GM23338 (cell line): ENCODE data around the gene CR2. TPM values are rescaled to one million over a fixed set of nuclear protein-coding genes. Genes with fewer than 3 reads are reported as not detected.
"Not testable (repeated sequence)": the region's sequence is repeated elsewhere in the genome, so short reads cannot be mapped to it uniquely, and the experiment has no call there.

Source experiments
- ATAC-seq: fragments of 200-7000 bp; cut with Tn5 transposase; 3 replicates; pipeline ENCODE4 v1.9.1; 2020
- DNase-seq: peaks from one replicate; pipeline ENCODE4 v3.0.0-alpha.2; 2015; ENCODE audit warnings: low spot score
- H2AFZ ChIP-seq: fragments of 200-600 bp; sonication (generic); 2 replicates; pipeline ENCODE4 v1.8.0; 2016; ENCODE audit warnings: antibody characterized with exemption, mild to moderate bottlenecking, moderate library complexity
- H3F3A ChIP-seq: fragments of 200-600 bp; sonication (generic); replicated peaks from 2 replicates; pipeline ENCODE4 v1.8.0; 2017; ENCODE audit warnings: antibody characterized with exemption, mixed run types, low read depth
- H3K27ac ChIP-seq: fragments of 200-600 bp; sonication (generic); 2 replicates; pipeline ENCODE4 v1.6.1; 2016; ENCODE audit warnings: low read depth
- H3K27me3 ChIP-seq: fragments of 200-600 bp; sonication (generic); 2 replicates; pipeline ENCODE4 v1.8.0; 2016; ENCODE audit warnings: mild to moderate bottlenecking, mixed run types, moderate library complexity; ENCODE audit not compliant: insufficient read depth
- H3K36me3 ChIP-seq: fragments of 200-600 bp; sonication (generic); 2 replicates; pipeline ENCODE4 v1.8.0; 2016; ENCODE audit warnings: mild to moderate bottlenecking; ENCODE audit not compliant: insufficient read depth
- H3K4me1 ChIP-seq: fragments of 200-600 bp; sonication (generic); 2 replicates; pipeline ENCODE4 v1.8.0; 2016; ENCODE audit warnings: mild to moderate bottlenecking, moderate library complexity; ENCODE audit not compliant: insufficient read depth
- H3K4me2 ChIP-seq: fragments of 200-600 bp; sonication (generic); 2 replicates; pipeline ENCODE4 v1.7.1; 2017; ENCODE audit warnings: mixed run types
- H3K4me3 ChIP-seq: fragments of 200-600 bp; sonication (generic); 2 replicates; pipeline ENCODE4 v1.6.1; 2016; ENCODE audit warnings: mixed run types
- H3K79me2 ChIP-seq: fragments of 200-600 bp; sonication (generic); replicated peaks from 2 replicates; pipeline ENCODE4 v1.8.0; 2017; ENCODE audit warnings: mild to moderate bottlenecking; ENCODE audit not compliant: insufficient read depth
- H3K9me2 ChIP-seq: fragments of 200-600 bp; sonication (generic); 2 replicates; pipeline ENCODE4 v1.8.0; 2017; ENCODE audit not compliant: insufficient read depth
- H4K20me1 ChIP-seq: fragments of 200-600 bp; sonication (generic); replicated peaks from 2 replicates; pipeline ENCODE4 v1.8.0; 2017; ENCODE audit warnings: mild to moderate bottlenecking; ENCODE audit not compliant: insufficient read depth
- H3K27ac Mint-ChIP-seq: 2 replicates; pipeline ENCODE4 v1.8.0; 2020; ENCODE audit warnings: inconsistent platforms, mild to moderate bottlenecking, moderate library complexity, mixed read lengths
- H3K27me3 Mint-ChIP-seq: 3 replicates; pipeline ENCODE4 v1.8.0; 2022; ENCODE audit warnings: low read depth, mild to moderate bottlenecking, moderate library complexity, mixed read lengths, inconsistent platforms; ENCODE audit not compliant: insufficient read depth, poor library complexity
- H3K36me3 Mint-ChIP-seq: 3 replicates; pipeline ENCODE4 v1.8.0; 2021; ENCODE audit warnings: low read depth, mild to moderate bottlenecking, inconsistent platforms, moderate library complexity, mixed read lengths
- H3K4me1 Mint-ChIP-seq: 3 replicates; pipeline ENCODE4 v1.8.0; 2020; ENCODE audit warnings: mild to moderate bottlenecking, inconsistent platforms, mixed read lengths
- H3K4me3 Mint-ChIP-seq: 3 replicates; pipeline ENCODE4 v1.8.0; 2021; ENCODE audit warnings: moderate library complexity, mild to moderate bottlenecking, inconsistent platforms, mixed read lengths
- H3K9me3 Mint-ChIP-seq: 3 replicates; pipeline ENCODE4 v1.8.0; 2020; ENCODE audit warnings: moderate library complexity, mild to moderate bottlenecking, inconsistent platforms, mixed read lengths
- CREB1 ChIP-seq: fragments of 250-450 bp; sonication (Bioruptor Pico); IDR thresholded peaks from 2 replicates; pipeline ENCODE4 v1.5.0; 2020; ENCODE audit warnings: low read depth, mild to moderate bottlenecking, moderate library complexity
- EZH2 ChIP-seq: fragments of 200-600 bp; sonication (generic); IDR thresholded peaks from one replicate; pipeline ENCODE4 v1.8.0; 2017; ENCODE audit warnings: antibody characterized with exemption, mild to moderate bottlenecking, low read depth; ENCODE audit not compliant: unreplicated experiment
- JUNB ChIP-seq: IDR thresholded peaks from one replicate; pipeline ENCODE4 v1.6.1; 2016; ENCODE audit warnings: antibody characterized with exemption; ENCODE audit not compliant: unreplicated experiment
- ZNF114 ChIP-seq: fragments of 250-450 bp; sonication (Bioruptor Pico); IDR thresholded peaks from 2 replicates; pipeline ENCODE4 v1.5.0; 2020; ENCODE audit warnings: mild to moderate bottlenecking, moderate library complexity
- ZNF331 ChIP-seq: fragments of 250-450 bp; sonication (Bioruptor Pico); IDR thresholded peaks from 2 replicates; pipeline ENCODE4 v1.5.0; 2020; ENCODE audit warnings: low read depth, mild to moderate bottlenecking, moderate library complexity
- polyA plus RNA-seq: library from polyadenylated mRNA; unstranded; fragments of >200 nt; fragmentation: Nextera tagmentation; extraction: Ambion mirVana; gene quantifications from 2 replicates; pipeline ENCODE4 v1.2.1, GENCODE V29; 2016
- total RNA-seq: library from RNA; depleted of rRNA; stranded (reverse); fragments of >200 nt; shearing (Covaris generic); gene quantifications from 2 replicates; pipeline ENCODE4 v1.2.3, GENCODE V29; 2014
- TF ChIP-seq, protein P1 (sequence below), 2 experiments: fragments of 200-600 bp in 1 of 2; sonication (generic) in 1 of 2; conservative IDR thresholded peaks; 2 replicates each; pipeline versions ENCODE4 v1.5.1 to v1.6.1; 2016 to 2017; ENCODE audit warnings: antibody characterized with exemption in 2 of 2, low read depth in 2 of 2, mild to moderate bottlenecking in 2 of 2, moderate library complexity in 1 of 2

The CR2 gene
- total and polyA plus RNA-seq, 2 experiments from 2014 or later, result 2.7 to 5.4 TPM

DNA sequence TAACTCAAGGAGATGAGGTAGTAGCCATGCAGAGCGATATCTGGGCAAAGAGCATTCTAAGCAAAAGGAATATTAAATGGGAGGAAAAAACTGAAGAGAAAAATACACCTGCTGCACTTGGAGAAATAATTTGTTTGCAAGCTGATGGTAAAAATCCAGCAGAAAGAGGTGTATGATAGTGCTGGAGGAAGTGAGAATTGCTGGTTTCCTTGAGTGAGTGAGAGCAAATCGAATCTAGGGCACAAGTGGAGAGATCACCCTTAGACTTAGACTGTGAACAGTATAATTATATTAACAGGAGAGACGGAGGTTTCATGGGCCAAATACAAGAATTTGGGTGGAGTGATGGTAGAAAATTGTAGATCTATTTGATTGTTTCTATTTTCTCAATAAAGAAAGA is 39.1 kb downstream of the CR2 start:
- H3K9me3 Mint-ChIP-seq, result no peaks in the 10 kb centered on the region
- no peak overlapping the region for H3K4me3 ChIP-seq
- H3K4me3 Mint-ChIP-seq, result no peak overlapping the region
- H3K27ac Mint-ChIP-seq, result no peak overlapping the region
- H4K20me1 ChIP-seq, result no peaks in the 10 kb centered on the region
- H3K27me3 ChIP-seq, result peaks cover 39% of the 10 kb centered on the region
- TF ChIP-seq ZNF114 (no peak), EZH2 (no peak), ZNF331 (CRISPR knock-in tag) (no peak)
- no peak overlapping the region for H3K4me2 ChIP-seq
- H2AFZ ChIP-seq, result no peak overlapping the region
- ATAC-seq (no peak), DNase-seq (no peak)
- H3K4me1 Mint-ChIP-seq, result peaks cover 6% of the 10 kb centered on the region
- H3K27me3 Mint-ChIP-seq, result peaks cover 27% of the 10 kb centered on the region
- no peaks in the 10 kb centered on the region for H3K36me3 ChIP-seq
- H3K27ac ChIP-seq, result no peak overlapping the region
- no peaks in the 10 kb centered on the region for H3K79me2 ChIP-seq
- no peaks in the 10 kb centered on the region for H3K36me3 Mint-ChIP-seq
- 0 out of 2 replicates have a peak, but pooled peaks cover 4% of the 10 kb centered on the region for H3F3A ChIP-seq
- H3K4me1 ChIP-seq, result peaks cover 5% of the 10 kb centered on the region
- peaks cover 15% of the 10 kb centered on the region for H3K9me2 ChIP-seq

GRCh38 chr1:207494171-207494570 is 40.0 kb downstream of the CR2 start:
- peaks cover 6% of the 10 kb centered on the region for H3K4me1 Mint-ChIP-seq
- peaks cover 41% of the 10 kb centered on the region for H3K27me3 ChIP-seq
- no peak for ATAC-seq

GRCh38 chr1:207495281-207495680 is 41.2 kb downstream of the CR2 start:
- DNase-seq, result peak; percentile 43
- not testable (repeated sequence) for H3K4me1 Mint-ChIP-seq, H3K4me1 ChIP-seq, H3K27ac Mint-ChIP-seq, H3K27ac ChIP-seq, H3K36me3 Mint-ChIP-seq, H4K20me1 ChIP-seq, ATAC-seq, H3K79me2 ChIP-seq, H3F3A ChIP-seq, H3K9me3 Mint-ChIP-seq, H3K36me3 ChIP-seq
- Histone ChIP-seq H3K4me3 (peak overlapping the region; percentile 74), H2AFZ (peak overlapping the region; percentile 96), H3K27me3 (peaks cover 41% of the 10 kb centered on the region), H3K9me2 (peaks cover 15% of the 10 kb centered on the region), H3K4me2 (peak overlapping the region; percentile 88)
- H3K4me3 Mint-ChIP-seq, result peak overlapping the region; percentile 77
- peaks cover 27% of the 10 kb centered on the region for H3K27me3 Mint-ChIP-seq
- TF ChIP-seq, protein P1, sequence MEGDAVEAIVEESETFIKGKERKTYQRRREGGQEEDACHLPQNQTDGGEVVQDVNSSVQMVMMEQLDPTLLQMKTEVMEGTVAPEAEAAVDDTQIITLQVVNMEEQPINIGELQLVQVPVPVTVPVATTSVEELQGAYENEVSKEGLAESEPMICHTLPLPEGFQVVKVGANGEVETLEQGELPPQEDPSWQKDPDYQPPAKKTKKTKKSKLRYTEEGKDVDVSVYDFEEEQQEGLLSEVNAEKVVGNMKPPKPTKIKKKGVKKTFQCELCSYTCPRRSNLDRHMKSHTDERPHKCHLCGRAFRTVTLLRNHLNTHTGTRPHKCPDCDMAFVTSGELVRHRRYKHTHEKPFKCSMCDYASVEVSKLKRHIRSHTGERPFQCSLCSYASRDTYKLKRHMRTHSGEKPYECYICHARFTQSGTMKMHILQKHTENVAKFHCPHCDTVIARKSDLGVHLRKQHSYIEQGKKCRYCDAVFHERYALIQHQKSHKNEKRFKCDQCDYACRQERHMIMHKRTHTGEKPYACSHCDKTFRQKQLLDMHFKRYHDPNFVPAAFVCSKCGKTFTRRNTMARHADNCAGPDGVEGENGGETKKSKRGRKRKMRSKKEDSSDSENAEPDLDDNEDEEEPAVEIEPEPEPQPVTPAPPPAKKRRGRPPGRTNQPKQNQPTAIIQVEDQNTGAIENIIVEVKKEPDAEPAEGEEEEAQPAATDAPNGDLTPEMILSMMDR (conservative IDR thresholded peaks at IDR 0.05; ENCODE audit: low read depth in 2 of 2), result peak; percentile 17; a peak in 1 of 4 replicates

More at GRCh38 chr1:207494171-207494570, 40.0 kb downstream of the CR2 start:
- Histone ChIP-seq H3K4me3 (no peak overlapping the region), H4K20me1 (no peaks in the 10 kb centered on the region), H3K27ac (no peak overlapping the region), H2AFZ (0 out of 2 replicates have a peak overlapping the region, but pooled peaks have one; percentile 35), H3F3A (0 out of 2 replicates have a peak, but pooled peaks cover 4% of the 10 kb centered on the region), H3K36me3 (no peaks in the 10 kb centered on the region), H3K4me1 (peaks cover 5% of the 10 kb centered on the region), H3K4me2 (no peak overlapping the region), H3K9me2 (peaks cover 15% of the 10 kb centered on the region), H3K79me2 (no peaks in the 10 kb centered on the region)
- no peak overlapping the region for H3K4me3 Mint-ChIP-seq
- H3K9me3 Mint-ChIP-seq, result no peaks in the 10 kb centered on the region
- H3K27ac Mint-ChIP-seq, result no peak overlapping the region
- peaks cover 27% of the 10 kb centered on the region for H3K27me3 Mint-ChIP-seq
- DNase-seq, result no peak
- no peaks in the 10 kb centered on the region for H3K36me3 Mint-ChIP-seq
- TF ChIP-seq CREB1 (CRISPR knock-in tag) (no peak), JUNB (no peak)
